ENCODE data around the gene DAAM1. TPM values are rescaled to one million over a fixed set of nuclear protein-coding genes. Genes with fewer than 3 reads are reported as not detected.

The DAAM1 gene
- total RNA-seq, 1 donor from 2014 or later: 68.6 TPM

DNA sequence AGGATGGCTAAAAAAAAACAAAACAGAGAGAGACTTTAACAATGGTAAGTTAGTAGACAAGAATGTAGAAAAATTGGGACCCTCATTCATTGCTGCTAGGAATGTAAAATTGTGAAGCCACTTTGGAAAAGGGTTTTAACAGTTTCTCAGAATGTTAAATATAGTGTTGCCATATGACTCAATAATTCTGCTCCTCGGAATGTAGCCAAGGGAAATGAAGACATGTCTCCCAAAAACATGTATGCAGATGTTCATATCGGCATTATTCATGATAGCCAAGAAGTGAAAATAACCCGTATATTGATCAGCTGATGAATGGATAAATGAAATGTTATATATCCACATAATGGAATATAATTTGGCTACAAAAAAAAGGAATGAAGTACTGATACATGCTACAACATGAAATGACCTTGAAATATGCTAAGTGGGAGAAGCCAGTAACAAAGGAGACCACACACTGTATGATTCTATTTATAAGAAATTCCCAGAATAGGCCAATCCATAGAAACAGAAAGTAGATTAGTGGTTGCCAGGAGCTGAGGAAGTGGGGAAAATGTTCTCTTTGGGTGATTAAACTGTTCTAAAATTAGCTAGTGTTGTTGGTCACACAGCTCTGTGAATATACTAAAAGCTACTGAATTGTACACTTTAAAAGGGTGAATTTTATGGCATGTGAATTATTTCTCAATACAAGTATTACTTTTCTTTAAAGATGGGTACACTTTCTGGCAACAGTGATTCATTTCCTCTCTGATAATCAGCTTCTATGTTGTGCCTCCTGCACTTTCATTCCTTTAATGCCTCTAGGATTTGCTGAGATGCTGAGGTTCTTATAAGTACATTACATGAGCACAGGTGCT lies 132.5 kb downstream of the DAAM1 start:
- intact Hi-C loops (cut with DNase I): no loop called here
- DNase-seq (ENCODE audit: low spot score) (no peak), ATAC-seq (peak; percentile 55)

DNA sequence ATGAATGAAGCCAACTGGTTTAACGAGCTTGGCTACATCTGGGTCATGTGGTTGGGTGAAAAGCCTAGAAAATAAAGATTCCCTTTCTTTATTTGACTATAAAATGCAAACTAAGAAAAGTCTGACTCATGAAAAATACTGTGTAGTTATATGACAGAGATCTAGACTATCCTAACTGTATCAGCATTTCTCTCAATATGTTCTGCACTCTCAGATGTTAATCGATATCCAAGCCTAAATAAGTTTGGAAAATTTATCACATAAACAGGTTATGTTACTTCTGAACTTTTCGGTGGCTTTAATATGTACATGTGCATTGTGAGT lies 133.1 kb downstream of the DAAM1 start:
- ATAC-seq (no peak), DNase-seq (ENCODE audit: low spot score) (no peak)
- intact Hi-C loops (cut with DNase I): no loop called here

DNA sequence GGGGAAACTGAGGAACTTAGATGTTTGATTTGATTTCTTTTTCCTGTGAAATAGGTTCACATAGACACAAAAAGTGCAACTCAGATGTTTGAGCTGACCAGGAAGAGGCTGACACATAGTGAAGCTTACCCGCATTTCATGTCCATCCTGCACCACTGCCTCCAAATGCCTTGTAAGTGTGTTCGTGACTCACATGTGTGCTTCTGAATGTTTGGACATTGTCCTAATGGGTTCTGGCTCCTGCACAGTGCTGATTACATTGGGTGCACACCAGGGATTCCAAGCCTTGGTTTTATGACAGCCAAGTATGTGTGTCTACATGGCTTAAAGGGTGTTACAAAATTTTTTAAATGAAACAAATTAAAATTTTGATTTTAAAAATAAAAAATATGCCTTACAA lies 137.4 kb downstream of the DAAM1 start:
- intact Hi-C loops (cut with DNase I): no loop called here
- DNase-seq (ENCODE audit: low spot score) (no peak), ATAC-seq (peak; percentile 52)

DNA sequence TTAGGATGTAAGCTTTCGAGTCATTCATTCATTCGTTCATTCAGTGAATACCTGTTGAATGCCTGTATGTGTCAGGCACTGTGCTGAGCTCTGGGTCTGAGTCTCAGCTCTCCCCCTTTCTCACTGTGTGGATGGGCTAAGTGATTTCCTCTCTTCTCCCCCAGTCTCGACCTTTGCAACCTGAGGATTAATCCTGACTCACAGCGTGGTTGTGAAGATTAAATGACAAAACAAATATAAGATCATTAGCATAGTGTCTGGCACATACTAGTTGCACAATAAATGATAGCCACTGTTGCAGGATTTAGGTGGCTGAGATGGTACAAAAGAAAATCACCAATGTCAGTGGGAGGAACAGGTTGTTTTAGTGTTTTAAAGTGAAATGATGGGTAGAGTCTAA lies 140.0 kb downstream of the DAAM1 start:
- intact Hi-C loops (cut with DNase I): no loop called here
- ATAC-seq: no peak
- DNase-seq (ENCODE audit: low spot score): no peak

DNA sequence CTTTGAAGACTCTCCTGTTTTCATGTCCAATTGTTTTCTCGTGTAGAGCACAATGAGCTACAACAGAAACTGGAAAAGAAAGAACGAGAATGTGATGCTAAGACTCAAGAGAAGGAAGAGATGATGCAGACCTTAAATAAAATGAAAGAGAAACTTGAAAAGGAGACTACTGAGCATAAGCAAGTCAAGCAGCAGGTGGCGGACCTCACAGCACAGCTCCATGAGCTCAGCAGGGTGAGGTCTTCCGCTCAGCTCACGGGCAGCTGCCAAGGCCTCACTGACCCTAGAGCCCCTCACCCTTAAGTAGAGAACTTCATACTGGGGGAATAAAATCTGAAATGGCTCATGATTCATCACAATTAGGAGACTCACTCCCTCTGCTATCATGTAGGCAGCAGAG lies 142.0 kb downstream of the DAAM1 start:
- DNase-seq (ENCODE audit: low spot score): no peak
- intact Hi-C loops (cut with DNase I): no loop called here
- no peak for ATAC-seq

DNA sequence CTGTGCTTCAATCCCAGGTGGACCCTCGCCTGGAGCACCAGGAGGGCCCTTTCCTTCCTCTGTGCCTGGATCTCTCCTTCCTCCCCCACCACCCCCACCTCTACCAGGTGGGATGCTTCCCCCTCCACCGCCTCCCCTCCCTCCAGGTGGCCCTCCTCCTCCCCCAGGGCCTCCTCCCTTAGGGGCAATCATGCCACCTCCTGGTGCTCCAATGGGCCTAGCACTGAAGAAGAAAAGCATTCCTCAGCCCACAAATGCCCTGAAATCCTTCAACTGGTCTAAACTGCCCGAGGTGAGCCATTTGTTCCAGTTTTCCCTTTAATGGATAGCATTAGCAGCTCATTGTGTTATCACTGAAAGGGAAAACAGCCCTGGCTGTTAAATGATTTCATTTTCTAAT lies 142.8 kb downstream of the DAAM1 start:
- ATAC-seq: no peak

DNA sequence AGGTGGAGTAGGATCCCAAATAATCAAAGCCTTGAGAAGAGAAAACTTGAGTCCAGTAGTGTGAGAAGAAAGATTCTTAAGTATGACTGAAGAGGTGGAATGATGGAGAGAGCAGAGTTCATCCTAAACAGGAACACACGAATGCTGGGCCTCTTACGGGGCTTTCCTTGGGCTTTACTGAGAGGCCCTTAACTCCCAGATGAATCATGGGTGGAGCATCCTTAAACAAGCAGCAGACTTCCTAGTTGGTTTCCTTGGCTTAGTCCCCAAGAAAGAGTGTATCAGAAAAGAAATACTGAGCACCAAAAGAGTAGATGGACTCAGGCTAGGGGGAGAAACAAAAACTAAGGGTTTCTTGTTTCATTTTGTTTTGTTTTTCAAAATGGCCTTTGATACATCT lies 144.3 kb downstream of the DAAM1 start:
- intact Hi-C loops (cut with DNase I): no loop called here
- ATAC-seq (peak; percentile 36), DNase-seq (ENCODE audit: low spot score) (no peak)

More for the DNA sequence above, 142.8 kb downstream of the DAAM1 start:
- DNase-seq (ENCODE audit: low spot score): no peak
- intact Hi-C loops (cut with DNase I): no loop called here

DNA sequence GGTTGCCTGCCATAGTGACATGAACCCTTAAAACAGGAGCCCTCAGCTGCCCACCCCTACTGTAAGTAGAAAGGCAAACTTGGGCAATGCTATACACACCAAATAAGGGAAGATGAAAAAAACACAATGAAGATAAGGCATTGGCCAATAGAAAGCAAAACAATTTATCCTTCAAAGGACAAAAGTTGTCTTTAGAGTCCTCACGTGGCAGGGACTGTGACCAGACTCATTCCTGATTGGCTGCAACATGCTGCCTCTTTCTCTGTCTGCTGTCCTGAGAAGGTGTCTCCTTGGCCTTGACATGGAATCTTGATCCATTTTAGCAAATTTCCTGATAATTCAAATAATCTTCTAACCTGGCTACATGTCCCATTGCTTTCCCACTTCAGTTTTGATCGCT lies 144.8 kb downstream of the DAAM1 start:
- DNase-seq (ENCODE audit: low spot score) (no peak), ATAC-seq (no peak)
- intact Hi-C loops (cut with DNase I): no loop called here

DNA sequence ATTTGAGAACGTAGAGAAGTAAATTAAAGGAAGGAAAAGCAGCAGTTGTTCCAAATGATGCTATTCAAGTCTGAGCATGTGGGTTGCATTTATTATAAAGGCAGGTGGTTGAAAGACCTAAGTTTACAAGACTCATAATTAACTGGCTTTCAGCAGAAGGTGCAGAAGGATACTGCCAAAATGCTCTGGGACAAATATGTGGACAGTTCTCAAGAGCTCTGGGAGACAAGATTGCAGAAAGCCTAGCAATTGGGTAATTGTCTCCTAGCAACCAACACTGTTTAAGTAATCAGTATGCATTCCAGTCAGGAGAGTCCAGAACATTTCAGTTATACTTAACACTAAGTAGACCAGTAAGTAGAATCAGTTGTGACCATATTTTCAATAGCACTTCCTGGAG lies 145.2 kb downstream of the DAAM1 start:
- DNase-seq (ENCODE audit: low spot score) (no peak), ATAC-seq (peak; percentile 90)
- intact Hi-C loops (cut with DNase I): no loop called here

DNA sequence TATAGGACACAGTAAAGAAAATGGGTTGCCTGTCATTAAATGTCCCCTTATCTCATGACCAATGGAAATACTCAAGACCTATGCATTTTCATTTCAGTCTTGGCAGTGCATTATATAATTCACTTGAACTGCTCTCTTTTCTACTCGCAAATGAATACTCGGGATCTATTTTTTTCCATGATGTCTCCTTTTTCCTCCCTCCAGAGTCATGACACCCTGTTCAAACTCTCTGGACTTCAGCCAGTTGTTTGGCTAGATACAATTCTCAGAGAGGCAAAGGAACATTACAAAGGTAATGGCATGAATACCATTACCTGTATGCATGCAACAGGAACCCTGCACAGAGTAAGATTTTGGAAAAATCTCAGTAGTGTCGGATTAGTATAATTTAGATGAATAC lies 145.8 kb downstream of the DAAM1 start:
- DNase-seq (ENCODE audit: low spot score) (no peak), ATAC-seq (no peak)
- intact Hi-C loops (cut with DNase I): no loop called here

DNA sequence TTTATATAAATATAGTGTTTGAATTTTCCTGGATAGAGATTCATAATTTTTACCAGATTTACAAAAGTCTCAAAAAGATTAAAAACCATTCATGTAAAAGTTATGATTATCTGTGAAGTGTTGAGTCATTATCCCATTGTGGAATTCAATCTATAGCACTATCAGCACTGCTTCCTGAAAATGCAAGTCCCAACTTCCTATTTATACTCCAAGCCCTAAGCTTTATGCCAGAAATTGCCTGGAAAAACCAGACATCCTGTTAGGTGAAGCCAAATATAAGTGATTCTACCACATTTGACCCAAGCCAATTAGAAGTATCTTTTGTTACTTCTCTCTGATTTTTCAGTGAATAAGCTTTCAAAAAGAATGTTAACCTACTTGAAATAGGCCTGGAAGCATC lies 147.6 kb downstream of the DAAM1 start:
- DNase-seq (ENCODE audit: low spot score): no peak
- intact Hi-C loops (cut with DNase I): no loop called here
- ATAC-seq: no peak

DNA sequence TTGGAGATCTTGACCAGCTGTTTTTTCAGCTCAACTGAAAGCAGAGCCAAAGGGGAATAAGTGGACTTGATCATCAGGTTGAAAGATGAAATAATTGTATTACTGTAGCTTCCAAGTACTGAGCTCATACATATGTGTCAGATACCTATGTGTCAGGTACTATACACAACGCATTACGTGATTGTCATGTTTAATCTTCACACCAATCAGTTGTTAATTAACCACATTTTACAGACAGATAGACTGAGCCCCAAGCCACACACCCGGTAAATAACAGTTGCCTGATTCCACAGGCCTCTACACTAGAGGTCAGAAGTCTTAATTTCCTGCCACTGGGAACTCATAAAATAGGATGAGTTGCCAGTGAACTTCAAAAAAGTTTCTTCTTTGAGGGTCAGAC lies 148.2 kb downstream of the DAAM1 start:
- intact Hi-C loops (cut with DNase I): no loop called here
- no peak for ATAC-seq
- DNase-seq (ENCODE audit: low spot score): no peak

DNA sequence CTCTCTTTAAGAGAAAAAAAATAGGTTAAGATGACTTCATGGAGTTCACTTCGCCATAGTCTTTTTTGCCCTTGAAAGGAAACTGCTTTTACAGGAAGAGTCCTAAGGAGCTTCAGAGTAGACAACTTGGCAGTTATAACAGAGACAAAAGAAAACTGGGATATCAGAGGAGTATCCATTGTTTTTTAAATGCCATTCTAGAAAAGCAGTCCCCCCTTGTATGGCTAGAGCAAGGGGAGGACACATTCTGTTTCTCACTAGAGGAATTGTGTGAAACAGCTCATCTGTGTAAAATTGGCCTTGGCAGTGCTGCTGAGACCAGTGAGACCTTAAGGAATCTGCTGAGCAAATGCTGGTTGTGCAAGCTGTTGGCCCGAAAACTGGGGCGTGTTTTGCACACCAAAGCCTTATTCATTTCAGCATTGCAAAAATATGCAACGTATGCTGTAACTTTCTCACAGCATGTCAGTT lies 148.7 kb downstream of the DAAM1 start:
- intact Hi-C loops (cut with DNase I): no loop called here
- ATAC-seq: peak; percentile 78
- peak; percentile 72 for DNase-seq (ENCODE audit: low spot score)

DNA sequence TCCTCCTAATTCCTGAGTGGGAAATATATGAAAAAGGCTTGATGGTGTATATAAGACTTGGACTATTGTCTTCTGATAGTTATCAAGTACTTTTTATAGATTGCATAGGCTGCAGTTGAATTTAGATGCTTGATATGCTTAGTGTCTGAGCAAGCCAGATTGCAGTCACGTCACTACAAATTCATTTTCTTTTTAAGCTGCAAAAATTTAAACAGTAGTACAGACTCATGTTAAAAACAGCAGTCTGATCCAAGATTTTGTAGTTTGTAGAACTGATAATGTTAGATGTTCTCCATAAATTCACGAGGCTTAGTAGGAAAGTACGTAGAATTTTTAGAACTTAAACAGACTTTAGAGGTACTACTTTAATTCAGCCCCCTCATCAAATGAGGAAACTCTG lies 150.3 kb downstream of the DAAM1 start:
- intact Hi-C loops (cut with DNase I): no loop called here
- ATAC-seq: no peak
- DNase-seq (ENCODE audit: low spot score): no peak

DNA sequence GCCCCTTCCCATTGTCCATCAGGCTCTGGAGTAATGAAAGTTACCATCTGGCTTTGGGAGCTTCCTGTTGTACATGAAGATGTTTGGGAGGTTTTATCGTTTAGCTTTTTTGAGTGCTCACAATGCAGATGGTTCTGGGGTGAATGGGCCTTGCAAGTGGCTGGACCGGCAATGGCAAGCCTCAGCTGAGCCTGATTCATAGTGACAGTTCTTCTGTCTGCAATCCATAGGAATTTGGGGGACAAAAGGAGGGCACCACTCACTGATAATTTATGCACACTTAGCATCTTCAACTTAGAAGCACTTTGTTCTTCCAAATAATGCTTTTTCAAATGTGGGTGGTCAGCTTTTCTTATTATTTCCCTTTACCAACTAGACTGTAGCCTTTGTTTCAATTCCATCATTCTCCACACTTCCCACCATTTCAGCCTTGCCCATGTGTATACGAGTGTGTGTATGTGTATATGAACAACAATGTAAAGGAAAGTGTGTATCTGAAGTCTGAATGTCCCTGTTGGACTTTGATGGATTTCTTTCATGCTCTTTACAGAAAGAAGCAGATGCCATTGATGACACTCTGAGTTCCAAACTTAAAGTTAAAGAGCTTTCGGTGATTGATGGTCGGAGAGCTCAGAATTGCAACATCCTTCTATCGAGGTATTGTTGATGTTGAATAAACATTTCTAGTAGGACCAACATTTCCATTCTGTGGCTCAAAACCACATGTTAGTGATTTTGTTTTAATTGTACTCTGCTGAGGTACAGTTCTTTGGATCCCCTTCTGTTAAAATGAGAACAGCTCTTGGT lies 151.3 kb downstream of the DAAM1 start:
- no peak for DNase-seq (ENCODE audit: low spot score)
- intact Hi-C loops (cut with DNase I): no loop called here
- no peak for ATAC-seq

DNA sequence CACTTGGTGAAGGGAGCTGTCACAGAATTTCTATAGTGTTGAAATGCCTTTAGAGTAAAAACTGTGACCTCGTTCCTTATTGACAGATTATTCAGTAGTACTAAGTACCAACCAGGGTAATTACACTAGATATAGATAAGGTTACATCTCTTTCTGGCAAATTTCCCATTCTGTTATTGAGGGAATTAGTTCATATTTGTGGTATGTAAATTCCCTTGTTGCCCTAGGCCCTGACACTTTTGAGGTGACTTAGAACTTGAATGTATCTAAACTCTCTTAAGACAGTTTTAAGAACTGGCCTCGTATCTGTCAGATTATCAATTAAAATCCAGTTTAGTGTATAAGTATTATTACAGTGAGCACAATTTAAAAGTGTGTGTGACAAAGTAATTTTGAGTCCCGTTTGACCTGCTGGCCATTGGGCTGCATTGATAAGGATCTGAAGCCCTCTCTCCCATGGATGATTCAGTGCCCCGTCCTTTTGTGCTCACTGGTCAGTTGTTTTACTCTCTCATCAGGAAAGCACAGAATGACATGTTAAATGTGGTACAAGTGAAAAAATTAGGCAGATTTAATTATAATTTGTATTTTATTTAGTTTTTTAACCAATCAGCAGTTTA lies 153.5 kb downstream of the DAAM1 start:
- no peak for ATAC-seq

DNA sequence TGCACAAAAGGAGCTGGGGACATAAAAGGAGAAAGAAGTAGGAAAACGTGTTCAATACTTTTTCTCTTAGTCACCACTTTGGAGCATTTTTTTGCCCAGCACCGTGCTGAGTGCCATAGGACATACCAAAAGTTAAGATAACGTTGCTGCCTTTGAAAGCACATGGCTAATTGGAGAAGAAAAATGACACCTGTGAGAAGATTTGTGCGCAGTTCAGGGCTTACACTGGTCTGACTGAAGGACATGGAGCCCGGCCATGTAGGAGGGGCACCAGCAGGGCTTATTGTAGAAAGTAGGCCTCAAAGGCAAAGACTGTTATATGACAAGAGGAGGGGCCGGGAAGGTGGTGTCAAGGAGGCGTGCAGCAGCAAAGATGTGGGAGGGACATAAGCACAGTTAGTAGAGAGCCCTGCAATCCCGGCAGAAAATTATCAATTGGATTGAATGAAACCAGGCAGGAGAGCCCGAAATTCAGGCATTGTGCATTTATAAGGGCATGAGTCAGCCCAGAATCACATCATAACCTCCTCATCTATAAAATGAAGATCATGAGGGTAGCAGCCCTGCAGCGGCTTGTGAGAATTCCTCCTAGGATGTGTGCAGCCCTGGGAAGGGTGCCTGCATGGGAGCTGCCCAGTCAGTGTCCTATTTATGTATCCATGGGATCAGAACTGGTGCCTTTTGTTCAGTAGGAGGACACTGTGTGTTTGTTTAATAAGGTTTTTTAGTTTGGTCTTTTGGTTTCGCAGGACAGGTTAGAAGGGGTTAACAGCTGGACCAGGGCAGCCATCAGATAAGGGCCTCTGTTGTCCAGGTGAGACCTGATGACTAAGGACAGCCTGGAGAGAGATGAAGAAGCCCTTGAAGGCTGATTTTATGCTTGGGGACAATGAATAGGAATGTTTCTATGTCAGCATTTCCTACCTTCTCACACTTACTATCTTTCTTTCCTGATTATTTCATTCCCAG lies 154.3 kb downstream of the DAAM1 start:
- intact Hi-C loops (cut with DNase I): no loop called here
- no peak for ATAC-seq
- no peak for DNase-seq (ENCODE audit: low spot score)

More for the DNA sequence above, 153.5 kb downstream of the DAAM1 start:
- intact Hi-C loops (cut with DNase I): no loop called here
- DNase-seq (ENCODE audit: low spot score): no peak

DNA sequence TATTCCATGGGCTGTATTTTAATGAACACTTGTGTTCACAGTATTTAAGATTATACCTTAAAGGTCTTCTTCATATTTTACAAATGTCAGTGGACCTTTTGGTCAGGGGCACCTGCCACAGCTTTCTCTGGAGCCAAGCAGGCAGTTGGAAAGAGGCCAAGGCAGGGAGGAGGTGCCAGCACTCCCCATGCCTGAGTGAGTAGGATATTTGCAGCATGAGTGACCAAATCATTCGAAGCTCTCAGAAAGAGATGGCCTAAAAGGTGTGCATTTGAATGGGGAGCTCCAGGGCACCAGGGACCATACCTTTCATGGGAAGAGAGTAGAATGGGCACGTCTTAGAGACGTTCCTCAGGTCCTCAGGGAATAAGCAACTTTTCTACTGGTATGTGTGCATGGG lies 155.1 kb downstream of the DAAM1 start:
- intact Hi-C loops (cut with DNase I): no loop called here
- DNase-seq (ENCODE audit: low spot score) (no peak), ATAC-seq (no peak)

DNA sequence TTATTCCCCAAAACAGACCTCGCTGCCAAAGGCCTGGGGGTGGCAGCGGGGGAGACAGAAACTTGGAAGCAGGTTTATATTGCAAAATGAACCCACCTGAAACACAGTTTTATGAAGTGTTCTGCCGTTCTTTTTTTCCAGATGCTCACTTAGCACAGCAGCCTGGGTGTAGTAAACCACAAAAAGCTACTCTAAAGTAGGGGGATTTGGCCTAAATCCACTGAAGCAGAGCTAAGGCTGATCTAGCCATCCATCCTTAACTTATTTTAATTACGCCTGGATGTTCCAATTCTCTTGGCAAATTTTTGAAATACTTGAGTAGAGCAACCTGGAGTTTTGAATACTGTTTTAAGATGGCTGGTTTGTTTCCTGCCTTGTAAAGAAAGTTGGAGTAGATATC lies 155.5 kb downstream of the DAAM1 start:
- intact Hi-C loops (cut with DNase I): no loop called here
- no peak for ATAC-seq
- no peak for DNase-seq (ENCODE audit: low spot score)
